ENCODE measurements around the gene ZNF783. TPM values are rescaled to one million over a fixed set of nuclear protein-coding genes. Genes with fewer than 3 reads are reported as not detected.
"Not testable (repeated sequence)": the region's sequence is repeated elsewhere in the genome, so short reads cannot be mapped to it uniquely, and the experiment has no call there.

Gene ZNF783
- total and polyA plus RNA-seq, 12 donors: 2.5 to 6.1 (median 3.3) TPM

GRCh38 chr7:149317986-149318672, 56.1 kb downstream of the ZNF783 start:
- H3K9me3 ChIP-seq: peaks cover 0 to 12% (median 0%) of the 10 kb centered on the region in 11 donors
- 58 to 63% methylated on average over 9 of the region's 9 CpGs for WGBS, 2 donors
- no peak overlapping the region for H3K4me3 ChIP-seq
- no peaks in the 10 kb centered on the region for H3K4me1 ChIP-seq
- no peak overlapping the region for H3K27ac ChIP-seq
- ATAC-seq: no peak
- H3K36me3 ChIP-seq: no peaks in the 10 kb centered on the region
- peaks cover 0 to 24% (median 5%) of the 10 kb centered on the region in 7 donors for H3K27me3 ChIP-seq
- DNase-seq: no peak
- TF ChIP-seq, protein P1, sequence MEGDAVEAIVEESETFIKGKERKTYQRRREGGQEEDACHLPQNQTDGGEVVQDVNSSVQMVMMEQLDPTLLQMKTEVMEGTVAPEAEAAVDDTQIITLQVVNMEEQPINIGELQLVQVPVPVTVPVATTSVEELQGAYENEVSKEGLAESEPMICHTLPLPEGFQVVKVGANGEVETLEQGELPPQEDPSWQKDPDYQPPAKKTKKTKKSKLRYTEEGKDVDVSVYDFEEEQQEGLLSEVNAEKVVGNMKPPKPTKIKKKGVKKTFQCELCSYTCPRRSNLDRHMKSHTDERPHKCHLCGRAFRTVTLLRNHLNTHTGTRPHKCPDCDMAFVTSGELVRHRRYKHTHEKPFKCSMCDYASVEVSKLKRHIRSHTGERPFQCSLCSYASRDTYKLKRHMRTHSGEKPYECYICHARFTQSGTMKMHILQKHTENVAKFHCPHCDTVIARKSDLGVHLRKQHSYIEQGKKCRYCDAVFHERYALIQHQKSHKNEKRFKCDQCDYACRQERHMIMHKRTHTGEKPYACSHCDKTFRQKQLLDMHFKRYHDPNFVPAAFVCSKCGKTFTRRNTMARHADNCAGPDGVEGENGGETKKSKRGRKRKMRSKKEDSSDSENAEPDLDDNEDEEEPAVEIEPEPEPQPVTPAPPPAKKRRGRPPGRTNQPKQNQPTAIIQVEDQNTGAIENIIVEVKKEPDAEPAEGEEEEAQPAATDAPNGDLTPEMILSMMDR (IDR thresholded peaks at IDR 0.05): no peak
- intact Hi-C loops (cut with DNase I): loop anchor here in 3 of 10 donors (10.0 kb wide), 2 partner anchors 107 to 1867 kb away; partner anchors contain the start of gene ASB10 (in 1 of the 3)

DNA sequence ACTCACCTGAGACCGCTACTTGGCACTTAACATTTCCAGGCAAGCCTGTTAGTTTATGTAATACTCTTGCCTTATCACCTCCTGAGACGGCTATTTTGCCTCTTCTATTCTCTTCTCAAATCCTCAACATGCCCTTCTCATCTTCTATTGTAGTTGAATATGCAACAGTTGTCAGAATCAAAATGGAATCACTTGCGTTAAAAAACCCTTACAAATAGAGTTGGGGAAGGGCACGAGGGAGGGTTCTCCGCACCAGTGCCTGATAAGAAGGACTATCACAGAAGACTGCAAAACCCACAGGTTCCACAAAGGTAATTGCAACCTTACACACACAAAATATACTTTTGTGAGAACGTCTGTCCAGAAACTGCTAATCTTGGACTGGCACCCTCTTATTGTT, 57.4 kb downstream of the ZNF783 start:
- no peak for ATAC-seq
- peaks cover 0 to 12% (median 0%) of the 10 kb centered on the region in 11 donors for H3K9me3 ChIP-seq
- H3K27me3 ChIP-seq: peaks cover 0 to 24% (median 5%) of the 10 kb centered on the region in 7 donors
- no peak for DNase-seq
- TF ChIP-seq, protein P1 (IDR thresholded peaks at IDR 0.05): no peak
- intact Hi-C loops (cut with DNase I): loop anchor here in 3 of 10 donors (10.0 kb wide), 2 partner anchors 105 to 1865 kb away; partner anchors contain the start of gene ASB10 (in 1 of the 3)
- no peak overlapping the region for H3K27ac ChIP-seq
- WGBS, 2 donors: 88 to 93% methylated on average over 6 of the region's 6 CpGs
- H3K4me3 ChIP-seq: no peak overlapping the region
- no peaks in the 10 kb centered on the region for H3K36me3 ChIP-seq
- H3K4me1 ChIP-seq: no peaks in the 10 kb centered on the region

DNA sequence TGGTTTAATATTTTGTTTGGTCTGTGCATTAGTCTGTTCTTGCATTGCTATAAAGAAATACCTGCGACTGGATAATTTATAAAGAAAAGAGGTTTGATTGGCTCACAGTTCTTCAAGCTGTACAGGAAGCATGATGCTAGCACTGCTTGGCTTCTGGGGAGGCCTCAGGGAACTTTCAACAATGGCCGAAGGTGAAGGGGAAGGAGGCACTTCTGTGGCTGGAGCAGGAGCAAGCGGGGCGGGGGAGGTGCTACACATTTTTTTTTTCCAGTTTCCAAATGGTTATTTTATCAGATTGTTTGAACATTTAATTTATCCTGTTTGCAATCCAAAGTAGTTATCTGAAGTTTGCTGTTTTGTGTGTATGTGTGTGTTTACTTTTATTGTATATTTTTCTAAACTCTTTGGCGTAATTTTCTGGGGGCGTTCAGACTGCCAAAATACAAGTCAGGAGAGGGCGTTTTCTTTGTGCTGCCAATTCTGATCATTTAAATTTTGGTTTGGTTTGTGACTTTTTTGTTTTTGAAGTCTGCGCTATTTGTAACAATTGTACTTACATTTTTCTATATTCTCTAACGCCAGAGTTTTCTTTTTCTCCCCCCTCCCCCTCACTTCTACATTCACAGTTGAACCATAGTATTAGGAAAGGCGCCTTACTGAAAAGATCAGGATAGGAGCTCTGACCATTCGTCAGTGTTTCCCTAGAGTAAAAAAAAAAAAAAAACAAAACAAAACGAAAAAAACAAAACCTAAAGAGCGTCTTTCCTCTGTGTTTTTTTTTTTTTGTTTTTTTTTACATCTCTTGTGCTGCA, 58.5 kb downstream of the ZNF783 start:
- Histone ChIP-seq H3K9me3 (peaks cover 0 to 8% (median 0%) of the 10 kb centered on the region in 11 donors), H3K27ac (no peak overlapping the region), H3K36me3 (no peaks in the 10 kb centered on the region), H3K27me3 (peaks cover 0 to 24% (median 5%) of the 10 kb centered on the region in 7 donors), H3K4me1 (no peaks in the 10 kb centered on the region), H3K4me3 (peak overlapping the region in 2 of 10 donors; percentile 41 to 47)
- ATAC-seq: no peak
- no peak for DNase-seq
- TF ChIP-seq, protein P1 (IDR thresholded peaks at IDR 0.05): no peak
- intact Hi-C loops (cut with DNase I): no loop called here
- 74 to 76% methylated on average over 13 of the region's 13 CpGs for WGBS, 2 donors

GRCh38 chr7:149321125-149321905, 59.3 kb downstream of the ZNF783 start:
- H3K9me3 ChIP-seq; H3K27ac ChIP-seq; intact Hi-C loops (cut with DNase I); DNase-seq; H3K4me1 ChIP-seq; H3K36me3 ChIP-seq: not testable (repeated sequence)
- 51 to 67% methylated on average over 14 of the region's 14 CpGs for WGBS, 2 donors
- Histone ChIP-seq H3K27me3 (peaks cover 0 to 24% (median 5%) of the 10 kb centered on the region in 7 donors), H3K4me3 (peak overlapping the region in 8 of 10 donors; percentile 12 to 47 (median 34))
- peak in 1 of 8 donors; percentile 25 for ATAC-seq
